ENCODE data around the gene GJC1.

- TF ChIP-seq CTCF (IDR thresholded peaks at IDR 0.05) (no peak), ZFX (IDR thresholded peaks at IDR 0.05; ENCODE audit: borderline replicate concordance) (no peak)
Observed at GRCh38 chr17:44780161-44780560, 49.9 kb downstream of the GJC1 start.
